ENCODE data around the gene LARP4.

DNA sequence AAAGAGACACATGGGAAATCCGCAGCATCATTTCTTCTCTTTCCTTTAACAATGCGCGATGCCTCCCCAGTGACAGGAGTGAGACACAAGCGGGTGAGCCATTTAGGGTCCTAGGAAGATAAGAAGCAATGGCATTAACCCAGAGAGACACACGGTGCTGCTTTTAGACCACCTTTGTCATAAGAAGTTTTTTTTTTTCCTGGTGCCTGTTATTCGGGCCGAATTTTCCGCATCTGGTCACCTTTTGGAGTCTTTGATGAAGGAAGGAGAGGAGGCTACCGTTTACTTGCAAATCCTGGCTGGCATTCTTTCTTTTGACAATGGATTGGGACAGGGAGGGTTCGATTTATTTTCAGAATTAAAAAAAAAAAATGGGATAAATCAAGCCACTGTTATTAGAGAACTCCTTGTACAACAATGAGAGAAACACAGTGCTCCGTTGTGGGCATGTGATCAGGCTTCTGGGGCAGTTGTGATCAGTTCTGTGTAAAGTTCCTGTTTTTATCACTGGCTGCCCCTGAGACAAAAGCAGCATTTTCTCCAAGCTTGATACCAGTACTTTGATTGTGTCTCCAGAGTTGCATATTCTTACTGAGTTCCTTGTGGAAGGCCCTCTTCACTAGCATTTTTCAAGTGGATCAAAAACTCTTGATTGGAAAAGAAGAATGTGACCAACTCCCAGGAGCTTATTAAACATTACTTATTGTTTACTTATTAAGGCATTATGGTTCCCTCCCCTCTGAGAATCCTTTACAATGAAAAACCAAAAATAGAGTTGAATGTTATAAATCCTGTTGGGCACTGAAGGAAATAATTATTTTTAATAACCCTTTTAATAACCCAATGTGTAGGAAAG lies 105.2 kb downstream of the LARP4 start:
- TF ChIP-seq EP300 (IDR thresholded peaks at IDR 0.05; ENCODE audit: borderline replicate concordance) (no peak), TAF1 (IDR thresholded peaks at IDR 0.05; ENCODE audit: low read depth) (no peak), TCF12 (IDR thresholded peaks at IDR 0.05; ENCODE audit: low read depth) (no peak)
- TF ChIP-seq, protein P1, sequence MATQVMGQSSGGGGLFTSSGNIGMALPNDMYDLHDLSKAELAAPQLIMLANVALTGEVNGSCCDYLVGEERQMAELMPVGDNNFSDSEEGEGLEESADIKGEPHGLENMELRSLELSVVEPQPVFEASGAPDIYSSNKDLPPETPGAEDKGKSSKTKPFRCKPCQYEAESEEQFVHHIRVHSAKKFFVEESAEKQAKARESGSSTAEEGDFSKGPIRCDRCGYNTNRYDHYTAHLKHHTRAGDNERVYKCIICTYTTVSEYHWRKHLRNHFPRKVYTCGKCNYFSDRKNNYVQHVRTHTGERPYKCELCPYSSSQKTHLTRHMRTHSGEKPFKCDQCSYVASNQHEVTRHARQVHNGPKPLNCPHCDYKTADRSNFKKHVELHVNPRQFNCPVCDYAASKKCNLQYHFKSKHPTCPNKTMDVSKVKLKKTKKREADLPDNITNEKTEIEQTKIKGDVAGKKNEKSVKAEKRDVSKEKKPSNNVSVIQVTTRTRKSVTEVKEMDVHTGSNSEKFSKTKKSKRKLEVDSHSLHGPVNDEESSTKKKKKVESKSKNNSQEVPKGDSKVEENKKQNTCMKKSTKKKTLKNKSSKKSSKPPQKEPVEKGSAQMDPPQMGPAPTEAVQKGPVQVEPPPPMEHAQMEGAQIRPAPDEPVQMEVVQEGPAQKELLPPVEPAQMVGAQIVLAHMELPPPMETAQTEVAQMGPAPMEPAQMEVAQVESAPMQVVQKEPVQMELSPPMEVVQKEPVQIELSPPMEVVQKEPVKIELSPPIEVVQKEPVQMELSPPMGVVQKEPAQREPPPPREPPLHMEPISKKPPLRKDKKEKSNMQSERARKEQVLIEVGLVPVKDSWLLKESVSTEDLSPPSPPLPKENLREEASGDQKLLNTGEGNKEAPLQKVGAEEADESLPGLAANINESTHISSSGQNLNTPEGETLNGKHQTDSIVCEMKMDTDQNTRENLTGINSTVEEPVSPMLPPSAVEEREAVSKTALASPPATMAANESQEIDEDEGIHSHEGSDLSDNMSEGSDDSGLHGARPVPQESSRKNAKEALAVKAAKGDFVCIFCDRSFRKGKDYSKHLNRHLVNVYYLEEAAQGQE (IDR thresholded peaks at IDR 0.05; ENCODE audit: low read depth): no peak

Measured in Ishikawa (cell line).